GM12874 (cell line): Measurements from ENCODE around the gene MTTP.

Source experiments
- CTCF ChIP-seq: IDR thresholded peaks from 2 replicates; pipeline ENCODE4 v1.5.1; 2011; ENCODE audit warnings: low read depth, mild to moderate bottlenecking, control low read depth, low read length, moderate library complexity; ENCODE audit not compliant: insufficient read depth

Gene MTTP

GRCh38 chr4:99574530-99575324 is at the start of gene MTTP:
MTTP (plus strand) TSS chr4:99574824; CDS start chr4:99574910, 86 bp downstream.
- TF ChIP-seq CTCF: no peak

GRCh38 chr4:99529228-99529627 is 45.4 kb upstream of the MTTP start:
- TF ChIP-seq CTCF: no peak

- no peak for TF ChIP-seq CTCF
Measured at GRCh38 chr4:99529956-99530355, 44.7 kb upstream of the MTTP start.

GRCh38 chr4:99536271-99536670 is 38.4 kb upstream of the MTTP start:
- TF ChIP-seq CTCF: no peak

- TF ChIP-seq CTCF: no peak
Measured at GRCh38 chr4:99536848-99537247, 37.8 kb upstream of the MTTP start.

- TF ChIP-seq CTCF: no peak
Measured at GRCh38 chr4:99537674-99538073, 37.0 kb upstream of the MTTP start.

GRCh38 chr4:99540277-99540939 is 34.2 kb upstream of the MTTP start:
- no peak for TF ChIP-seq CTCF
